Endodermal cell (in vitro differentiated cells): ENCODE results near the gene TAAR6. TPM values are rescaled to one million over a fixed set of nuclear protein-coding genes. Genes with fewer than 3 reads are reported as not detected.

ENCODE experiments used
- DNase-seq: peaks from one replicate; pipeline ENCODE4 v3.0.0-alpha.2; 2017
- H3K27ac ChIP-seq: 2 replicates; pipeline ENCODE4 v1.5.1; 2013; ENCODE audit warnings: mild to moderate bottlenecking, low read depth, low read length, moderate library complexity
- H3K27me3 ChIP-seq: 2 replicates; pipeline ENCODE4 v1.6.1; 2013; ENCODE audit warnings: mild to moderate bottlenecking, low read length, moderate library complexity; ENCODE audit not compliant: insufficient read depth, control insufficient read depth, poor library complexity, severe bottlenecking
- H3K36me3 ChIP-seq: 2 replicates; pipeline ENCODE4 v1.7.0; 2013; ENCODE audit warnings: mild to moderate bottlenecking, low read length, moderate library complexity; ENCODE audit not compliant: control insufficient read depth, insufficient read depth
- H3K4me1 ChIP-seq: one replicate; pipeline ENCODE4 v1.7.0; 2013; ENCODE audit warnings: low read length; ENCODE audit not compliant: control insufficient read depth, insufficient read depth
- H3K4me3 ChIP-seq: 2 replicates; pipeline ENCODE4 v1.5.1; 2013; ENCODE audit warnings: mild to moderate bottlenecking, low read length, moderate library complexity
- H3K9ac ChIP-seq: 2 replicates; pipeline ENCODE4 v1.6.1; 2013; ENCODE audit warnings: mild to moderate bottlenecking, low read length, moderate library complexity; ENCODE audit not compliant: poor library complexity, severe bottlenecking; ENCODE audit errors: extremely low read depth
- H3K9me3 ChIP-seq: 2 replicates; pipeline ENCODE4 v1.6.1; 2013; ENCODE audit warnings: mild to moderate bottlenecking, low read length, moderate library complexity; ENCODE audit not compliant: control insufficient read depth
- H3K27ac Mint-ChIP-seq: 2 replicates; pipeline ENCODE4 v1.8.0; 2020; ENCODE audit warnings: mixed read lengths
- H3K27me3 Mint-ChIP-seq: 2 replicates; pipeline ENCODE4 v1.8.0; 2021; ENCODE audit warnings: mild to moderate bottlenecking, mixed read lengths; ENCODE audit not compliant: insufficient read depth
- H3K36me3 Mint-ChIP-seq: 2 replicates; pipeline ENCODE4 v1.8.0; 2020; ENCODE audit warnings: low read depth, mixed read lengths
- H3K4me1 Mint-ChIP-seq: 2 replicates; pipeline ENCODE4 v1.8.0; 2020; ENCODE audit warnings: mixed read lengths
- H3K4me3 Mint-ChIP-seq: 2 replicates; pipeline ENCODE4 v1.8.0; 2020; ENCODE audit warnings: mild to moderate bottlenecking, moderate library complexity, mixed read lengths
- H3K9me3 Mint-ChIP-seq: 2 replicates; pipeline ENCODE4 v1.8.0; 2020; ENCODE audit warnings: mild to moderate bottlenecking, mixed read lengths
- CTCF ChIP-seq: fragments of 200-600 bp; sonication (generic); conservative IDR thresholded peaks from 2 replicates; pipeline ENCODE4 v1.5.0; 2021; ENCODE audit warnings: antibody characterized with exemption, mild to moderate bottlenecking
- WGBS, 2 experiments: methylation state at CpG; one replicate each; pipeline versions ENCODE4 v1.1.5 to v1.1.7; 2013; ENCODE audit warnings: missing lambda C conversion rate in 2 of 2, mixed read lengths in 1 of 2; ENCODE audit not compliant: insufficient coverage in 1 of 2, insufficient read length in 1 of 2; 5-methylcytosine and 5-hydroxymethylcytosine counted together
- total RNA-seq, 2 donors: library from RNA; stranded (reverse); fragmentation: NEBNext Ultra II Directional in 1 of 2; extraction: Animal tissue kit (Norgen Biotek cat#: 25700) in 1 of 2; gene quantifications; 2 replicates in 1 of 2; 3 replicates in 1 of 2; pipeline ENCODE4 v1.2.1, GENCODE V29; 2021

The TAAR6 gene
- total RNA-seq, 2 donors from 2014 or later = not detected

- H3K4me3 ChIP-seq = no peak overlapping the region
- H3K36me3 ChIP-seq = no peaks in the 10 kb centered on the region
- H3K9ac ChIP-seq = no peak overlapping the region
- H3K9me3 ChIP-seq = no peaks in the 10 kb centered on the region
- peaks cover 8% of the 10 kb centered on the region for H3K27me3 ChIP-seq
- Mint-ChIP-seq H3K4me1 (peaks cover 6% of the 10 kb centered on the region), H3K36me3 (no peaks in the 10 kb centered on the region), H3K27ac (no peak overlapping the region), H3K27me3 (peaks cover 17% of the 10 kb centered on the region), H3K4me3 (no peak overlapping the region), H3K9me3 (no peaks in the 10 kb centered on the region)
- DNase-seq = no peak
- no peak overlapping the region for H3K27ac ChIP-seq
- WGBS, 2 experiments = 89 to 100% methylated on average over 1 to 6 of the region's 7 CpGs
- no peaks in the 10 kb centered on the region for H3K4me1 ChIP-seq
- TF ChIP-seq CTCF = no peak
Observed at GRCh38 chr6:132614554-132614953, 44.4 kb downstream of the TAAR6 start.

- Histone ChIP-seq H3K9ac (no peak overlapping the region), H3K4me1 (no peaks in the 10 kb centered on the region), H3K27ac (no peak overlapping the region), H3K9me3 (no peaks in the 10 kb centered on the region), H3K27me3 (peaks cover 27% of the 10 kb centered on the region), H3K4me3 (no peak overlapping the region), H3K36me3 (no peaks in the 10 kb centered on the region)
- TF ChIP-seq CTCF = no peak
- Mint-ChIP-seq H3K9me3 (no peaks in the 10 kb centered on the region), H3K27me3 (peaks cover 35% of the 10 kb centered on the region), H3K4me1 (peaks cover 6% of the 10 kb centered on the region), H3K4me3 (no peak overlapping the region), H3K27ac (no peak overlapping the region), H3K36me3 (no peaks in the 10 kb centered on the region)
- 81% methylated on average over 1 of the region's 1 CpG; no CpG with 5 or more reads in 1 of the 2 experiments for WGBS, 2 experiments
- DNase-seq = no peak
Observed at GRCh38 chr6:132616677-132617076, 46.6 kb downstream of the TAAR6 start.

Other genes with a start within 250 kb of the TAAR6 start
- 1 to 10 TPM; 1.3 to 3.2 TPM for gene MOXD1, start 168.8 kb upstream of the TAAR6 start, total RNA-seq
- 10 to 100 TPM; 36.6 to 41.7 TPM for gene STX7, start 57.2 kb upstream of the TAAR6 start, total RNA-seq
- not detected for gene TAAR9, start 32.0 kb upstream of the TAAR6 start, total RNA-seq
- gene TAAR8, start 17.6 kb upstream of the TAAR6 start, total RNA-seq = not detected
- not detected for gene TAAR5, start 19.4 kb downstream of the TAAR6 start, total RNA-seq
- gene TAAR2, start 54.0 kb downstream of the TAAR6 start, total RNA-seq = not detected
- not detected for gene TAAR1, start 88.9 kb downstream of the TAAR6 start, total RNA-seq
- gene VNN1, start 143.7 kb downstream of the TAAR6 start, total RNA-seq = not detected
- gene VNN2, start 187.6 kb downstream of the TAAR6 start, total RNA-seq = not detected
- gene SLC18B1, start 228.3 kb downstream of the TAAR6 start, total RNA-seq = 10 to 100 TPM; 10.9 to 15.3 TPM
- 1,000 to 10,000 TPM; 1,249 to 1,298 TPM for gene RPS12, start 244.2 kb downstream of the TAAR6 start, total RNA-seq